ENCODE results near the gene PTPN2. TPM values are rescaled to one million over a fixed set of nuclear protein-coding genes. Genes with fewer than 3 reads are reported as not detected.

The PTPN2 gene
- total and polyA plus RNA-seq, 9 of the 15 experiments (the other 6 are each of a cell fraction or from before 2014, with no cell fraction given): 36.6 to 66.4 (median 43.8) TPM

- intact Hi-C loops (cut with micrococcal nuclease): no loop called here
- Histone ChIP-seq H3K4me2 (ENCODE audit: insufficient read depth, low read length) (no peak overlapping the region), H3K79me2 (ENCODE audit: control insufficient read depth, insufficient read depth, low read length) (peaks cover 2% of the 10 kb centered on the region; the same call in 2 of the 3 replicates), H3K27me3 (ENCODE audit: control insufficient read depth in 2 of 2, insufficient read depth in 2 of 2, low read length in 2 of 2) (no peaks in the 10 kb centered on the region), H2AFZ (ENCODE audit: low read depth, low read length) (no peak overlapping the region), H3K4me1 (replicated peaks in 1 of 2; ENCODE audit: control insufficient read depth in 2 of 2, insufficient read depth in 2 of 2, low read length in 2 of 2) (no peaks in the 10 kb centered on the region), H3K4me3 (no peak overlapping the region), H4K20me1 (replicated peaks; ENCODE audit: control insufficient read depth, insufficient read depth, low read length) (no peaks in the 10 kb centered on the region), H3K9me3 (replicated peaks; ENCODE audit: control insufficient read depth, insufficient read depth, low read depth, low read length) (no peaks in the 10 kb centered on the region), H3K36me3 (ENCODE audit: control insufficient read depth, insufficient read depth, low read length) (peaks cover 21% of the 10 kb centered on the region; the same call in 1 of the 3 replicates), H3K9ac (ENCODE audit: insufficient read depth in 1 of 2, low read depth in 2 of 2, low read length in 2 of 2) (no peak overlapping the region), H3K9me1 (ENCODE audit: control insufficient read depth, insufficient read depth, low read length) (no peaks in the 10 kb centered on the region), H3K27ac (ENCODE audit: extremely low read depth, low read depth, low read length) (no peak overlapping the region)
- no TSS peak for BruUV-seq (replicated peaks)
- CTCF ChIA-PET (ENCODE audit: low intra/inter-chr PET ratio): no interaction called here
- ATAC-seq (no peak), FAIRE-seq (no peak), DNase-seq (ENCODE audit: extremely low read depth in 1 of 4, low spot score in 3 of 4) (no peak)
- WGBS (ENCODE audit: insufficient coverage, low coverage, missing lambda C conversion rate): 81% methylated on average over 3 of the region's 3 CpGs
- in situ Hi-C loops (cut with MboI): no loop called here
- POLR2A ChIA-PET: no interaction called here
- no peak for TF ChIP-seq ZNF76 (CRISPR knock-in tag; IDR thresholded peaks at IDR 0.05; ENCODE audit: borderline replicate concordance)
- TF ChIP-seq SREBF2 (CRISPR knock-in tag; IDR thresholded peaks at IDR 0.05): no peak
- TF ChIP-seq ZNF124 (CRISPR knock-in tag; IDR thresholded peaks at IDR 0.05): no peak
- TF ChIP-seq ZNF3 (CRISPR knock-in tag; IDR thresholded peaks at IDR 0.05): no peak
- no peak for TF ChIP-seq HNRNPK (IDR thresholded peaks at IDR 0.05; ENCODE audit: low read depth, low read length, poor library complexity, severe bottlenecking)
- TF ChIP-seq ZNF583 (CRISPR knock-in tag; IDR thresholded peaks at IDR 0.05): no peak
- TF ChIP-seq, protein P1, sequence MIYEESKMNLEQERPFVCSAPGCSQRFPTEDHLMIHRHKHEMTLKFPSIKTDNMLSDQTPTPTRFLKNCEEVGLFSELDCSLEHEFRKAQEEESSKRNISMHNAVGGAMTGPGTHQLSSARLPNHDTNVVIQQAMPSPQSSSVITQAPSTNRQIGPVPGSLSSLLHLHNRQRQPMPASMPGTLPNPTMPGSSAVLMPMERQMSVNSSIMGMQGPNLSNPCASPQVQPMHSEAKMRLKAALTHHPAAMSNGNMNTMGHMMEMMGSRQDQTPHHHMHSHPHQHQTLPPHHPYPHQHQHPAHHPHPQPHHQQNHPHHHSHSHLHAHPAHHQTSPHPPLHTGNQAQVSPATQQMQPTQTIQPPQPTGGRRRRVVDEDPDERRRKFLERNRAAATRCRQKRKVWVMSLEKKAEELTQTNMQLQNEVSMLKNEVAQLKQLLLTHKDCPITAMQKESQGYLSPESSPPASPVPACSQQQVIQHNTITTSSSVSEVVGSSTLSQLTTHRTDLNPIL (CRISPR knock-in tag; IDR thresholded peaks at IDR 0.05): no peak
- TF ChIP-seq NRF1 (conservative IDR thresholded peaks at IDR 0.05 in 1 of 2, IDR thresholded peaks at IDR 0.05 in 1 of 2): no peak
- no peak for TF ChIP-seq ZNF282 (CRISPR knock-in tag; IDR thresholded peaks at IDR 0.05)
- TF ChIP-seq VEZF1 (CRISPR knock-in tag; IDR thresholded peaks at IDR 0.05): no peak
- no peak for TF ChIP-seq E2F5 (CRISPR knock-in tag; IDR thresholded peaks at IDR 0.05)
- TF ChIP-seq GTF2E2 (tag; IDR thresholded peaks at IDR 0.05): no peak
- TF ChIP-seq PYGO2 (tag; IDR thresholded peaks at IDR 0.05): no peak
- TF ChIP-seq SREBF1 (IDR thresholded peaks at IDR 0.05; ENCODE audit: borderline replicate concordance, low read depth, low read length): no peak
- TF ChIP-seq POLR2B (IDR thresholded peaks at IDR 0.05; ENCODE audit: low read depth, partially characterized antibody): no peak
- no peak for TF ChIP-seq STAT5A (IDR thresholded peaks at IDR 0.05; ENCODE audit: borderline replicate concordance, low read length)
- no peak for TF ChIP-seq ZBTB2 (IDR thresholded peaks at IDR 0.05)
These were observed 32.3 kb downstream of the PTPN2 start for GRCh38 chr18:12851716-12852115.

All from K562 (cell line).